ENCODE measurements around the gene INPP5B. TPM values are rescaled to one million over a fixed set of nuclear protein-coding genes. Genes with fewer than 3 reads are reported as not detected.

Gene INPP5B
- total RNA-seq, 3 donors from 2014 or later: 21.5 to 37.9 (median 28.1) TPM

DNA sequence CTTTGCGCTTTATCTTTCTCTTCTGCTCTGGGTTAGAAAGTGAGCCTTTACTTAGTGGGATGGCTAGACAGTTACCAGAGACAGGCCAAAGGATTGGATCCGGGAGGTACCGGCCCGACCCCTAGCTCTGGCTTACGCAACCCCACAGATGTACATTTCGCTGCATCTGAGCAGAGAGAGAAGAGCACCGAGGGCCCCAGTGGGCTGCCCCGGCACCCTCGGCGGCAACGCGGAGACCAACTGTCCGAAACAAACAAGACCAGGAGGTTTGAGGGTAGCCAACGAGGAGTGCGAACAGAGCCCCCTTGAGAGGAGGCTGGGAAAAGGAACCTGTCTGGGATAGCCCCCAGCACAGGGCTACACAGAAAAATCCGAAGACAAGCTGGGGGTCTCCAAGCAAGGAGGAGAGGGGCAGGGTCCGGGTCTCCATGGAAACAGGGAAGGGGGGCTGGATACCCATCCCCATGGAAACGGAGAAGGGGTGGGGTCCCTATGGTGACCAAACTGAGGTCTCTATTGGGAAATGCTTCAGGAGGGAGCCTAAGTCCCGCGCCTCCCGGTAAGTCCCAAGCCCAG is 87.8 kb downstream of the INPP5B start:
- Histone ChIP-seq H3K9me3 (no peaks in the 10 kb centered on the region), H3K4me1 (ENCODE audit: low read depth) (peaks cover 26% of the 10 kb centered on the region), H3K36me3 (ENCODE audit: low read depth) (no peaks in the 10 kb centered on the region), H3K4me3 (peak overlapping the region; percentile 79)
- DNase-seq: peak in 1 of 3 donors; percentile 57
- TF ChIP-seq, protein P1, sequence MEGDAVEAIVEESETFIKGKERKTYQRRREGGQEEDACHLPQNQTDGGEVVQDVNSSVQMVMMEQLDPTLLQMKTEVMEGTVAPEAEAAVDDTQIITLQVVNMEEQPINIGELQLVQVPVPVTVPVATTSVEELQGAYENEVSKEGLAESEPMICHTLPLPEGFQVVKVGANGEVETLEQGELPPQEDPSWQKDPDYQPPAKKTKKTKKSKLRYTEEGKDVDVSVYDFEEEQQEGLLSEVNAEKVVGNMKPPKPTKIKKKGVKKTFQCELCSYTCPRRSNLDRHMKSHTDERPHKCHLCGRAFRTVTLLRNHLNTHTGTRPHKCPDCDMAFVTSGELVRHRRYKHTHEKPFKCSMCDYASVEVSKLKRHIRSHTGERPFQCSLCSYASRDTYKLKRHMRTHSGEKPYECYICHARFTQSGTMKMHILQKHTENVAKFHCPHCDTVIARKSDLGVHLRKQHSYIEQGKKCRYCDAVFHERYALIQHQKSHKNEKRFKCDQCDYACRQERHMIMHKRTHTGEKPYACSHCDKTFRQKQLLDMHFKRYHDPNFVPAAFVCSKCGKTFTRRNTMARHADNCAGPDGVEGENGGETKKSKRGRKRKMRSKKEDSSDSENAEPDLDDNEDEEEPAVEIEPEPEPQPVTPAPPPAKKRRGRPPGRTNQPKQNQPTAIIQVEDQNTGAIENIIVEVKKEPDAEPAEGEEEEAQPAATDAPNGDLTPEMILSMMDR (IDR thresholded peaks at IDR 0.05): no peak
- no peak for ATAC-seq
- intact Hi-C loops (cut with DNase I, micrococcal nuclease): no loop called here

DNA sequence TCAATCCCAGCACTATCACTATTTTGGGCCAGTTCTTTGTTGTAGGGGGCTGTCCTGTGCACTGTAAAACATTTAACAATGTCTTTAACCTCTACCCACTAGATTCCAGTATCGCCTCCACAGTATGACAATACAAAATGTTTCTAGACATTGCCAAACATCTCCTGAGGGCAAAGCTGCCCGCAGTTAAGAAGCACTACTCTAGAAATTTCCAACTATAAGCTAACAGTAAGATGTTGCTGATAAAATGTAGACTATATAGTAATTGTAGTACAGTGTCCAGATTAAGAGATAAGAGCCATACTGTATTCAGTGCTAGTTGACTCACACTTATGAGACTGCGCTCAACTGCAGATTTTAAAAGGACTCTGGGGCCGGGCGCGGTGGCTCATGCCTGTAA is 92.4 kb downstream of the INPP5B start:
- Histone ChIP-seq H3K4me1 (ENCODE audit: low read depth) (peaks cover 26% of the 10 kb centered on the region), H3K36me3 (ENCODE audit: low read depth) (no peaks in the 10 kb centered on the region), H3K4me3 (no peak overlapping the region), H3K9me3 (no peaks in the 10 kb centered on the region)
- DNase-seq (no peak), ATAC-seq (no peak)
- intact Hi-C loops (cut with DNase I, micrococcal nuclease): no loop called here
- TF ChIP-seq, protein P1 (IDR thresholded peaks at IDR 0.05): no peak

DNA sequence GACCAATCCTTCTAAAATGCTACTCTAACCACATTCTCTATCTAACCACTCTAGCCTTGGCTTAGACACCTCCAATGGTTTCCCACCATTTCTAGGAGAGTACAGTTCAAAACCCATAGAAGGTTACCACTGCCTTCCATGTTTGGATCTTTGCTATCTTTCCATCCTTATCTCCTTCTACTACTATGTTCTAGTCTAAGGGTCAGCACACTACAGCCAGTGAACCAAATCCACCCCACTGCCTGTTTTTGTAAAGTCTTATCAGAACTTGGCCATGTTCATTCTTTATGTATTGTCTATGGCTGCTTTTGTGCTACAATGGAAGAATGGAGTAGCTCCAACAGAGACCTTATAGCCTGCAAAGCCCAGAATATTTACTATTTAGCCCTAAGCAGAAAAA is 93.7 kb downstream of the INPP5B start:
- DNase-seq (no peak), ATAC-seq (no peak)
- Histone ChIP-seq H3K4me3 (no peak overlapping the region), H3K9me3 (no peaks in the 10 kb centered on the region), H3K36me3 (ENCODE audit: low read depth) (no peaks in the 10 kb centered on the region), H3K4me1 (ENCODE audit: low read depth) (peaks cover 19% of the 10 kb centered on the region)
- intact Hi-C loops (cut with DNase I, micrococcal nuclease): no loop called here
- TF ChIP-seq, protein P1 (IDR thresholded peaks at IDR 0.05): no peak

DNA sequence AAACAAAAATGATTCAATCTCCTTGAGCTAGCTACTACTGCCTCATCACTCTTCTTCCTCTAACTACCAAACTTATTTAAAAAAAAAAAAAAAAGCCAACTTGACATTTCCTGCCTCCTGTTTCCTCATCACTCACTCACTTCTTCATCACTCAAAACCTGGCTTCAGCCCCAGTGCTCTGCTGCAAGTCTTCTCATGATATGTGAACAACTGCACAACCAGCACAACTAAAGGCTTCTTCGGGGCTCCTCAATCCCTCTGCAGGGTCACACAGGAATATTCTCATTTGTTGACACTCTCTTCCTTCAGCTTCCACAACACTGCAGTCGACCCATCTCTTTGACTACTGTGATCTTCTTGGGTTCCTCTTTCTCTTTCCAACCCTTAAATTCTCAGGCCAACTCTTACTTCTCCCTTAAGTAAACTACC is 95.1 kb downstream of the INPP5B start:
- Histone ChIP-seq H3K4me3 (no peak overlapping the region), H3K4me1 (ENCODE audit: low read depth) (peaks cover 19% of the 10 kb centered on the region), H3K36me3 (ENCODE audit: low read depth) (no peaks in the 10 kb centered on the region), H3K9me3 (no peaks in the 10 kb centered on the region)
- no peak for ATAC-seq
- intact Hi-C loops (cut with DNase I, micrococcal nuclease): no loop called here
- TF ChIP-seq, protein P1 (IDR thresholded peaks at IDR 0.05): no peak
- no peak for DNase-seq

- intact Hi-C loops (cut with DNase I, micrococcal nuclease): no loop called here
- H3K9me3 ChIP-seq: no peaks in the 10 kb centered on the region
- no peak for DNase-seq
- TF ChIP-seq, protein P1 (IDR thresholded peaks at IDR 0.05): no peak
- no peak for ATAC-seq
- H3K4me1 ChIP-seq (ENCODE audit: low read depth): peaks cover 13% of the 10 kb centered on the region
- no peaks in the 10 kb centered on the region for H3K36me3 ChIP-seq (ENCODE audit: low read depth)
- H3K4me3 ChIP-seq: no peak overlapping the region
Measured at GRCh38 chr1:37851262-37851661, 95.6 kb downstream of the INPP5B start.
